Sigmoid colon (tissue), 4 donors: ENCODE results near the gene GALR2.

ENCODE experiments used
- CTCF ChIP-seq, 4 experiments: fragments of 450-650 bp in 3 of 4; fragments of 200-600 bp in 1 of 4; IDR thresholded peaks; one replicate each; pipeline ENCODE4 v1.5.1; 2016 to 2019; ENCODE audit warnings: antibody characterized with exemption in 4 of 4, mild to moderate bottlenecking in 3 of 4, moderate library complexity in 2 of 4
- EP300 ChIP-seq, 4 donors: sonication (generic); formaldehyde crosslinking; IDR thresholded peaks; one replicate each; pipeline ENCODE4 v1.6.1; 2017; ENCODE audit warnings: antibody characterized with exemption in 4 of 4

- TF ChIP-seq CTCF (IDR thresholded peaks at IDR 0.05) = no peak
- no peak for TF ChIP-seq EP300 (IDR thresholded peaks at IDR 0.05)
Observed at GRCh38 chr17:76087531-76087930, 12.9 kb downstream of the GALR2 start.
